Measurements from ENCODE around the gene MSL3B.

The MSL3B gene

DNA sequence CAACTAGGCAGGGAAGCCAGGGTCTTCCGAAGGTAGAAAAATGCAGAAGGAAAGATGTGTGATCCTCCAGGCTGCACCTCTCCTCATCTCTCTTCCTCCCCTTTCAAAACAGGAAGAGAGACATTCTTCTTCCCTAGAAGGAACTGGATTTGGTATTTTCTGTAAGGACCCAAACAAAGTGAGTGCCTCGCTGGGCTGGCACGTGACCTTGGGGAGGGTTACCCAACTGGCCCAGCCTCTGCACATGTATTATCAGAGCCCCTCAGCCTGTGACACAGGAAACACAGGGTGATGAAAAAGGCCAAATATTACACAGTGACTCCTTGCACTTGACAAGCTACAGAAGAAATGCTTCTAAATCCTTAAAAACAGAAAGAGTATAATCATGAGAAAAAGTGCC lies 16.1 kb downstream of the MSL3B start:
- DNase-seq: no peak

DNA sequence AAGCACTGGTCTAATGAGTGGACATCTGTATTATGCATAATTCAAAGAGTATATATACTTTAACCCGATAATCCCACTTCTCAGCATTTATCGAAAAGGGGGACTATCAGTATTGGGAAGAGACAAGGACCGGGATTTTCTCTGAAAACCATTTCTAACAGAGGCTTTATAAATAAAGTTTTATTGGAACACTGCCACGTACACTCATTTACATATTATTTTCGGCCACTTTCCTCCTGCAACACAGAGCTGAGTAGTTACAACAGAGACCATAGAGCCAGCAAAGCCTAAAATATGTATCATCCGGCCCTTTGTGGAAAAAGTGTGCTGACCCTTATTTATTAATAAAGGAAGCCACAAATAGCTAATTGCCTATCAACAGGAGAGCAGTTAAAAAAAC lies 17.0 kb downstream of the MSL3B start:
- DNase-seq: no peak

DNA sequence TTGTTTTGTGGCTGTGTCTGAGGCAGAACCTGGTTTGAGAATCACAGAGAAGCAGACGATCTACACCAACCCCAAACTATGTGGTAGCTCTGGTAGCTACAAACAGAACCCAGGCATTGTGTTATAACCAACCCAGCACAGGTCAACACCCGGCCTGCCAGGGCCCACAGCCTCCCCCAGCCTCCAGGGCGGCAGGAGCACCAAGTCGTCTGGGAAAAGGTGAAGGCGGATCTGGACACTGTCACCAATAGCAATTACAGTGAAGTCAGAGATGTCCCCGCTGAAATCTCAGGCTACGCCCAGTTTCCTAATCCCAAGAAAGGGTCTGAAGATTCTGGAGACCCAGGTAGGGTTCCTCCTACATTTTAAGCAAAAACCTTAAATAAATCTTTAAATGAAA lies 17.4 kb downstream of the MSL3B start:
- no peak for DNase-seq

DNA sequence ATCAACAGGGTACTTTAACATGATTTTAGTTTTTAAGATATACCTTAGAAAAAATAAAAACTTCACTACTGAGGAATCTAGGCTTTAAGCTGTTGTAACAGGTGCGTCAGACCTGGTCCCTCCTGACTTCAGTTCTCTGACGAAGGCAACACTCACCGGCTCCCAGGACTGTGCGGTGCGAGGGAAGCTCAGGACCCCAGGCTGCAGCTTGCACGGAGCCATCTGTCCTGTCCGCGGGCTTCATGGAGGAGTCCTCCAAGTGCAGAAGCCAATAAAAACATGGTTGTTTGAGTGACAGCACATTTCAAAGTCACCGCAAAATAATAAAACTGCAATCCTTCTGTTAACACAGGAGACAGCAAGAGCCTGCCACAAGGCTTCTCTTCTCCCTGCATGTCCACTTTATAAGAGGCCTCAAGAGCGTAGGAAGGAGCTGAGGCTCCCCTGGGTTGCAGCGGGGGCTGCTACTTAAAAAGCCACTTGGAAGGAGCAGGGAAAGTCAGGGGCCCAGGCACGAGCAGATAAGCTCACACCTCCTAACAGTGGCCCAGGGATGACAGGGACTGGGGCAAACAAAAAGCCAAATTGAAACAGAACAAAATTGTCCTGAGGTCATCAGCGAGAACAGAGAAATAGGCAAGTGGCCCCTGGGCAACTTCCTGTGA lies 18.4 kb downstream of the MSL3B start:
- no peak for DNase-seq

DNA sequence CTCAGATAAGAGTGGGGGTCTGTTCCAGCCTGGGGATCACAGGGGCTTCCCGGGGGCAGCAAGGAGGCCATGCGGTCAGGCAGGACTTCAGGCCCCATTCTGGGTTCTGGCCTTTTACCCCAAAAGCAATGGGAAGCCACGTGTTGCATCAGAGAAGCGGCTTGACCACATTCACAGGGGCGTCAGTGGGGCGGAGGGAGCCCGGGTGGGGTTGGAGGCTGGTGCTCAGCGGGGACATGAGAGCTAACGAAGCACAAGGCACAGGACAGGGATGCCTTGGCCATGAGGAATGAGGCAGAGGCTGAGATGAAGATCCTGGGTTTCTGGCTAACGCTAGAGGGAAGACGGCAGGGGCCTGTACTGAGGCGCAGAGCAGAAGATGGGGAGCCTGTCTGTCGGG lies 19.9 kb downstream of the MSL3B start:
- no peak for DNase-seq

DNA sequence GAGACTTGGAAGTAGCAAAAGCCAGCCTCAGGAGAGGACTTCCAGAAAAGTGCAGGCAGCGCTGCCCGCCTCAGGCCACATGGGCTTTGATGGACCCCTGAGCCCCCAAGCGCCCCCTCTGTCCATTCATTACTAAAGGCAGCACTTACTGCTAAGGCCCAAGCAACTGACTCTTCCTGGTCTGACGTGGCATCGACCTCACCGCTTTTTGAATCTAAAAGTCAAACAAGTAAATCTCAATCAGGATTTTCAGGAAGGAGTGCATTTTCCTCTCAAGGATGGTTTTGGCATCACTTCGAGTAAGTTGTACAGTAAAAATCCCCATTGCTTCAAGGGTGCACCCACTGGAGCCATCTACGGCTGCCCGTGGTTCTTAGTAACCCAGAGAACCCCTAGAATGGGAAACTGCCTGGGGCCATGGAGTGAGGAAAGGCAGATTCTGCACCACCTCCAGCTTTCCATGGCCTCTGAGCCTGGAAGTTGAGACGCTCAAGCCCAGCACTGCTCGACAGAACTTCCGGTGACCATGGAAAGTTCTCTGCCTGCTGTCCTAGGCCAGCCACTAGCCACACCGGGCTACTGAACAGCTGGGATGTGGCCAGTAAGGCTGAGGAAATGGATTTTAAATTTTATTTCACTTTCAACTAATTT lies 20.8 kb downstream of the MSL3B start:
- DNase-seq: no peak

DNA sequence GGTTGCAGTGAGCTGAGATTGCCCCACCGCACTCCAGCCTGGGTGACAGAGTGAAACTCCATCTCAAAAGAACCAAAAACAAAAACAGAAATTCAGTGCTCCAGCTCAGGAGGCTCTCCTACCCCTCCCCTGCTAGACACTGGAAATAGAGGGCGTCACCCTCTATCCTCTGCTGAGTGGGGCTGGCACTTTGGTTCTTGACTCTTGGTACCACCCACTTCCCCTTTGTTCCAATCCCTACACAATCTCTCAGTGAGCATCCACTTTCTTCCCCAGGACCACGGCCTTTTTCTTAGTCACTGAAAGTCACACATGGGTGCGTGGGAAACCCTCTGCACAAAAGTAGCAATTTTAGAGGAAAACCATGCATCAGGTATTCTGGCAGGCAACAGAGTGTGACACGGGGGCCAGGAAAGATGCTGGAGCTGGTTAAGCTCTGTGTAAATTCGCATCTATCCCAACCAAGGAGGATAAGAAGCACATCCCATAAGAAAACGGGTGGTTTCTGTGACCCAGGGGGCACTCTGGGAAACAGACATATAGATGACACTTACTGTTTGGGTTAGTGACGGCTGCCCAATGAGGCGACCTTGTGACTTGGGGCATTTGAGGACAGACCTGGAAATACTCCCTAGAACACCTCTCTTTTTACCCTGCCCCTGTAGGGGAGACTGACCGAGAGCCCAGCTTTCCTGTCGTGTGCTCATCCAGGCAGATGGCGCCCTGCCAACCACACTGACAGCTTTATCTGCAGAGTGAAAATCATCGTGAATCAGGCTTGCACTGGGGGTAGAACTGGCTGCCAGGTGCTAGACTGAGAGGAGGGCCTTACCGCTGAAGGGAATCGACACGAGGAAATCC lies 21.6 kb downstream of the MSL3B start:
- no peak for DNase-seq

DNA sequence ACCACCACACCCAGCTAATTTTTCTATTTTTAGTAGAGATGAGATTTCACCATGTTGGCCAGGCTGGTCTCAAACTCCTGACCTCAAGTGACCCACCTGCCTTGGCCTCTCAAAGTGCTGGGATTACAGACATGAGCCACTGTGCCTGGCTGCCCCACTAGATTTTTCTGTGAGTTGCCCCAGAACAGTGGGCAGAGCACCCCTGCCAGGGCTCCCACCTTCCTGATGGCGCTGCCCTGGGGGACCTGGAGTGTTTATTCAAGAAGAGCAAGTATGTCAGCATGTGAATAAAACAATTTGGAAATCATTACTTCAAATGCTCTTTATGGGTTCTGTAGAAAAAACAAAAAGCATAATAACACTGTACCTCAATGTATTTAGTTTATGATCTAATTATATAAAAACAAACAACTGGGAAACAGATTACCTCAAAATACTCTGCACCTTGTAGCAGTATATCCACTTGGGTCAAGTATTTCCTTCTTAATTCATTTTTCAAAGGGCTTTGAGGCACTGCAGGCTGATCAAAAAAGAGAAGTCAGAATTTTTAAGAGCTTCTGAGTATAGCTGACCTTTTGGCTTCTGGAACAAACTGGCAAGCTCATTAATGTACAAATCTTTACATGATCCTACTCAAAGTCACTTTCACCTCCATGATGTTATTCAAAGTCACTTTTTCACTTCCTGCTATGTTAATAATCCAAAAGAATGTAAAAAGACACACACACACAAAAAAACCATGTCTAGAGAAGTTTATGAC lies 22.7 kb downstream of the MSL3B start:
- DNase-seq: no peak

DNA sequence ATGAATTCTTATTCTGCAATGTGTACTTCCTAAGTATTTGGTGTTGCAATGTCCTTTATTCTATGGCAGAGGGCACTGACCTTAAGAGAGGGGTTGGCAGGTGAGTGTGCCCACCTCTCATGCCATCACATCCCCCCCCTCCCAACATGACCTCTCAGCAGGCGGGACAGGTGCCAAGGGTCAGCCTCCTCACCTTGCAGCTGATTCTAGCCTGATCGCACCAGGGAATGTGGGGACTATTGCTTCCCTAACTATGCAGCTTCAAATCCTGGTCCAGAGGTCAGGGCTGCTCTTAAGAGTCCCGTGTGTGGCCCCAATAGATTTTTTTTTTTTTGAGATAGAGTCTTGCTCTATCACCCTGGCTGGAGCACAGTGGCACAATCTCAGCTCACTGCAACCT lies 23.4 kb downstream of the MSL3B start:
- DNase-seq: no peak

DNA sequence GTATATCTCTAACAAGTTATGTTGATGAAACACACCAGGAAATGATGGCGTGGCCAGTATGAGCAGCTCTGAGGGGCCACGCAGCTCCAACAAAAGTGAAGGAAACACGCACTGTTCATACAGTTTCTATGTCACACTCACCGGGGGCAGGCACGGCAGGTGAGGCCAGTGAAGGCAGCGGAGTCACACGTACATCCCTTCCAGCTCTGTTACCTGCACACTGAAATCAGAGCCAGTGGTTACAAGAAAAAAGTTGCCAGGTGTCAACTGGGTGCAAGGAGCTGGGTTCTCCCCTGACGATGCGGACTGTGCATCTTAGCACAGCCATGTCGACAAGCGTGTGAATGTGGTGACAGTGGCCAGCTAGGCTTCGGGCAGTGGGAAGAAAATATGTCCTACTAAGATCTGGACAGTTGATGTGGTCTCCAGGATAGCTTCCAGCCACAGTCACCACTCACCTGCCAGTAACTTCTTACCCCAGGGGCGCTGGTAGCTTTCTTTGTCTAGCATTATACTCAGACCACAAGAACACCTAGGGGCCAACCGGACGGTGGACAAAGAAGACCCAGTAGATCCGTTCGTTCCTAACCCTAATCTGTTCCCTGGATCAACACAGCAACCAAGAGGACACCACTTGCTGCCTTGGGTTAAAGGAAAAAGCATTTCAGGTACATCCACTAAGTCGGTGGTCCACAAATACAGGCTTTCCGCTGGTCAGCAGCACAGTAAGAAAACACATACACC lies 23.9 kb downstream of the MSL3B start:
- DNase-seq: no peak

DNA sequence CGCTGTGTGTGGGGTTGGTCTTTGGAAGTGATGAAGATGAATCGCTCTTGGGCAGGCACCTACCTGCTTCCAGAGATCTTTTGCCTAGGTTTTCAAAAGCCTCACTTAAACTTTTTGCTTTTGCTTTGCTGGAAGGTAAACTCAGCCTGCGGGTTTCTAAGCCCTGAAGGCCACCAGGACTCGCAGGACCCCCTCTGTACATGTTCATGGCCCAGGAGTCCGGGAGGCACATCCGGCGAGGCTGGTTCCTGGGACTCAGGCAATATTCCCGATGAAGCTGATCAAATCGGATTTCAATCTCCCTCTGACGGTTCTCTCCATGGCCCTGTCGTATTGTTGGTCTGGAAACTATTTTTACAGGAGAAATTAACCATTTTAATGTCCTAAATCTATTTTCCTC lies 27.0 kb downstream of the MSL3B start:
- no peak for DNase-seq

DNA sequence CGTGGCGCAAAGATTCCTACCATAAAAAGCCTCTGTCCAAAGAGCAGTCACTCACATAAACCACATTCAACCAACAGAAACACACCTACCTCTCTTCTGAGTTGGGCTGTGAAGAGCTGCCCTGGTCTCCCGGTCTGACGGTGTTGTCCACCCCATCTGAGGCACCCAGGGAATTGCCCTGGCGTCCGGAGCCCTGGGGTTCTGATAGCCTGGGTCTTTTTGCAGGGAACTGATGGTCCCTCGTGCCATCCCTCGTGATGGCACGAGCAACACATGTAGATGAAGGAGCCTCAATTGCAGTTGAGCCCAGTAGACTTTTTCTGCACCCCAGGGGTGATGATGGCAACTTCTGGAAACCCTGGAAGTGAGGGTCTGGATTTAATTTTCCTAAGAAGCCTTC lies 27.7 kb downstream of the MSL3B start:
- DNase-seq: no peak

DNA sequence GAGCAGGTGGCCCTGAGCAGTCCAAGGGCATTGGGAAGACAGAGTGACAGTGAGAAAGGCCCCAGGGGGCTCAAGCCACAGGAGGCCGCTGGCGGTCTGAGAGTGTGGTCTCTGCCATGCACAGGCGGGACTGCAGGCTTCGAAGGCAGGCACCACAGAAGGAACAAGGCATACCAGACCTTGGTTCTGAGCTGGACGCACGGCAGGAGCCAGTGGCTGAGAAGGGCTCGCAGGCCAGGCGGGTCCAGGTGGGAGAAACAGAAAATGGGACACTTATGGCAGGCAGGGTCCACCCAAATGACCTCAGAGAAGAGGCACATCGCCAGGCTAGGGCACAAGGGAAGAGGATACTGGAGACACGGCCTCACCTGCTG lies 28.8 kb downstream of the MSL3B start:
- DNase-seq: no peak

DNA sequence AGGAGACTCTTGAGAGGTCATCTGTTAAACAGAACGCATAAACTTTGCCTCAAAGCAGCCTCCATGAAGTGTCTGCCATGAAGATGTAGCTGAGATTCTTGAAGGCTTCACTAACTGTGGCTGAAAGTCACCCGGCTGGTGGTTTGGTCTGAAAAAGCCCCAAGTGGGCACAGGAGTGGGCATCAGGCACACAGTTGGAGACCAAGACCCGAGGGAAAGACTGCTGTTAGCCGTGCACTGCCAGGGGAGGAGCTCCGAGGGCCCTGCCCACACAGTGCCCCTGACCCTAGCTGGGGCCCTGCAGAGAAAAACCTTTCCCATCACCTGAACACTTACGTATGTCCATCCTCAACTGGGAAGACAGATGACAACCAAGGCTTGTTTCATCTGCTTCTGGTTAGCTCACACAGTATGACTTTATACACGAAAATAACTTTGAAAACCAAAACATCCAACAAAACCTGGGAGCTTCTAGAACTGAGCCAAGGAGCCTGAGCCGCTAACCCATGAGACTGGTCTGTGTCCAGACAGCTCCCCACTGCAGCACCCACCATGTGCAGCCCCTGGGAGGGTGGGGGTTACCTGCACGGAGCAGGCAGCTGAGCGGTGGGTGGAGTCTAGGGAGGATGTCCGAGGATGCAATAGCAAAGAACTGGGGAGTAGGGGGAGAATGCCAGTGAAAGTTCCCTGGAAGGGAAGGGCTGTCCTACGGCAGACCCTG lies 29.3 kb downstream of the MSL3B start:
- no peak for DNase-seq

DNA sequence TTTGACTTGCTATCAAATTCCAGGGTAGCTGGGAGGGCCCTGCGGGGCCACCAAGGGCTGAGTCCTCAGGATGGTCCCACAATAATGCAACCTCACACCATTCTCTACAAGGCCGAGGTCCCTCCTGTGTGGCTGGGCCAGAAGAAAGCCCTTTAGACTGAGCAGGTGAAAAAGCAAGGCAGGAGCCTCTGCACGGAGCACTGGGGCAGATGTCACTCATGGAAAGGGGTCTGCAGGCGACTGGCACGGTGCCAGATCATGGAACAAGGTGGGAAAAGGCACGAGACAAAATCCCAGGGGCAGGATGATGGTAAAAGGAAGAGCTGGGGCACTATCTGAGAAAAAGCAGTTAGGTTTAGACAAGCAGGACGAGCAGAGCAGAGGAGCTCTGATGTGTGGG lies 29.9 kb downstream of the MSL3B start:
- no peak for DNase-seq

DNA sequence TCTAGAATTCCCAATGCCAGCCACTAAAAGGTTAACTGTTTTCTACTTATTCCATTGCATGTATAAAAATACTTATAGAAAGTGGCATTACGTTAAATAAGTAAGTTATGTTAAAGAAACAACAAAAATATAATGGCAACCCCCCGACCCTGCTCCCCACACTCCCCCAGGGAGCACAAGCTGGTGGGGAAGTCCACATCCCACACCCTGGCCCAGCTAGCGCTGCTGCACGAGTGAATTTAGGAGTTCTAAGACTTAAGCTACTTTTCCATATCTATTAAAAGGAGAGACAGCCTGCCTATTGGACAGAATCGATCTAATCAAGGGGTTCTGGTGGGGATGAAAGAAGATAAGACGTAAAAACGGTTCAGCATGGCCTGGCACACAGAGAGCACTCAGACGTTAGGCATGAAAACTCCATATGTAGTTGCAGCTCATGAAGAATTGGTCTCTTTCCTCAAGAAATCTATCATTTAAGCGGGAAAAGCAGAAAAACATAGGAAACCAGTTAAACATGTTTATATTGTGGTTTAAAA lies 30.4 kb downstream of the MSL3B start:
- no peak for DNase-seq

DNA sequence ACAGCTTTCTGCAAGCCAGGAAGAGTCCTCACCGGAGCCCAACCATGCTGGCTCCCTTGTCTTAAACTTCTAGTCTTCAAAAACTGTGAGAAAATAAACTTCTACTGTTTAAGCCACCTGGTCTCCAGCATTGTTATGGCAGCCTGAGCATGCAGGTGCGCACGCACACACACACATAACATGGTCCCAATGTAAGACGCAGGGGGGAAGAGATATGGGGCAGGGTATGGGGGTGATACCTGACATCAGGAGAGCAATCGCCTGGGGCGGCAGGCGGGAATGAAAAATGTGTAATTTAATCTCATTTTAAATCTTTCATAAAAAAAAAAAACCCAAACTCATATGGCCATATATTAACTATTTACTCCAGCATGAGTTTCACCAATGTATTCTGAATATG lies 31.8 kb downstream of the MSL3B start:
- DNase-seq: no peak

DNA sequence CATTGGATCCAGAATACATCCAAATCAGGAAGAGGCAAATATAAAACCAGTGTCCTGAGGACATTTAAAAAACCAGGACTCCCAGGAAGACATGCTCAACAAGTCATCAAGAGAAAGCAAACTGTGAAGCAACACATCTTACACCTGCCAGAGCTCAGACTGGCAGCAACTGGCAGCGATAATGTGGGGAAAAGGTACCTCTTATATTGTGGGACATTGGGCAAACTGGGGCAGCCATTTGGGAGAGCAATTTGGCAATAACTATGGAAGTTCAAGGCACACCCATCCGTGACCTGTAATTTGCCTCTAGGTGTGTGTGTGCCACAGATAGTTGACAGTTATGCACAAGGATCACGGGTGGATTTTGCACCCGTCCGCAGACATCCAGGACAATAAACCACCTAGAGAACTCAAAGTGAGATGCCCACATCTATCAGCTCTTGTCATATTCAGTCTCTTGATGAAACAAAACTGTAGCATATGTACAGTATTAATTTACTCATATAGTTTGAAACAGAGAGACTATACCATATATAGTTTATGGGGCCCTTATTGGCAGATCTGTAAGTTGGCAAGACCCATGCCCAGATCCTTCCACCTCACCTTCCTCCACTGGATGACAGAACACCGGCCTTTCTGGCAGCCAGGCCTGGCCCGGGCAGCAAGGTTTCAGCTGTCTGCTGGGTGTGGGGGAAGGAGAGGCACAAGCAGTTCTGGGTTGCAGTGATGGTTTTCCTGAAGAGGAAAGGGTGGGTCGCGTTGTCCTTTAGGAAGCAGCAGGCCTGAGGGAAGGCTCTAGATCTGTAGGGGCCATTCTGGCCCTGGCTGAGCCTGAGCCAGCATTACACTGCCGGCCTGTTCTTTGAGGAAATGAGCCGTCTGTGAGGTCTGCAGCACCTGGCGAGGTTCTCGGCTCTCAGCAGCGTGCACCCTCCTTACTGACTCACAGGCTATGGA lies 32.7 kb downstream of the MSL3B start:
- no peak for DNase-seq

DNA sequence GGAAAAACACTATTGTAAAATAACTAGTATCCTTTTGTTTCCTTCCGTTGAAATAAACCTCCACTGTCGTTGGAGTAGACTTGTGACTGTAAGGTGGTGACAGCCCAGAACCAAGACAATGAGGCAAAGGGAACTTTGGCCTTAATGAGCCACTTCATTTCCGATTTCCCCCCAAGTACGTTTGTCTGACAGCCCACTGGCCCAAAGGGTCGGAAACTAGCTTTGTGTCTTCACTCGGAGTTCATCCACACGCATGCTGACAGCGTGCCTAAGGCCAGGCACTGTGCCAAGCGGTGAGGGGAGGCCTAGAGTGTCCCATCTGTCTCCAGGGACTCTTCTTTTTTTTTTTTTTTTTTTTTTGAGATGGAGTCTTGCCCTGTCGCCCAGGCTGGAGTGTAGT lies 34.8 kb downstream of the MSL3B start:
- no peak for DNase-seq

DNA sequence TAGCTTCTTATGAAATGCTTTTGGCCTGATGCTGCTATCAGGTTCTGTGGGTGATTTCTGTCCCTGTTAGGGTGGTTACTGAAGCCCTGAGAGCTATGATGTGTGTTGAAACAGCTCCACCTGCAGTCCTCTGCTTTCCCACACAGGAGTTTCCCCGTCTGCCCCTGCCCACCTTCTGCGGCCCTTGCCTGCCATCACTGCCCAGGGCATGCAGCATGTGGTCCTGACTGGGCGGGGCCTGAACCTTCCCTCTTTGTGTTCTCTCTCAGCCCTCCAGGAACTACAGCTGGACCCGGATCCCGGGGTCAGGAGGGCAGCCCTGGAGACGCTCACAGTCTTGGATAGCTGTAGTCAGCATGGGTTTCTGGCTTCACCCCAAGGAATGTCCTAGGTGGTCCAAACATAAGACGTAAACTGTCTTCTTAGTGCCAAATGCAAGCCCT lies 35.3 kb downstream of the MSL3B start:
- no peak for DNase-seq
